ENCODE measurements around the gene APCDD1.

DNA sequence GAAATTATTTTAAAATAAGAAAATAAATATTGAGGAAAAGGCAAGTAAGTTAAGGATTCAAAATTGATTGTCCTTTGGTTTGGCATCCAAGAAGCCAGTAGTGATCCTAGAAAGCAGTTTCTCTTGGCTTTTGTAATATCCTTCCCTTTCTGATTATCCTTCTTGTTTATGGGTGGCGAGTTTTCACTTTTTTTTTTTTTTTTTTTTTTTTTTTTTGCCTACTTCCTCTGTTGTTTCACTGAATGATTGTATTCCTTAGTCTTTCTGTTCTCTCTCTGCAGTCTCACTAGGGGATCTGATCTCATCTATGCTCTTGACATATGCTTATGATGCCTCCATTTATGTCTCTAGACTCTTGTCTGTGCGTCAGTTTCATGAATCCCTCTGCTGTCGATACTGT lies 75.6 kb downstream of the APCDD1 start:
- TF ChIP-seq EZH2 (IDR thresholded peaks at IDR 0.05) = no peak
- TF ChIP-seq, protein P1, sequence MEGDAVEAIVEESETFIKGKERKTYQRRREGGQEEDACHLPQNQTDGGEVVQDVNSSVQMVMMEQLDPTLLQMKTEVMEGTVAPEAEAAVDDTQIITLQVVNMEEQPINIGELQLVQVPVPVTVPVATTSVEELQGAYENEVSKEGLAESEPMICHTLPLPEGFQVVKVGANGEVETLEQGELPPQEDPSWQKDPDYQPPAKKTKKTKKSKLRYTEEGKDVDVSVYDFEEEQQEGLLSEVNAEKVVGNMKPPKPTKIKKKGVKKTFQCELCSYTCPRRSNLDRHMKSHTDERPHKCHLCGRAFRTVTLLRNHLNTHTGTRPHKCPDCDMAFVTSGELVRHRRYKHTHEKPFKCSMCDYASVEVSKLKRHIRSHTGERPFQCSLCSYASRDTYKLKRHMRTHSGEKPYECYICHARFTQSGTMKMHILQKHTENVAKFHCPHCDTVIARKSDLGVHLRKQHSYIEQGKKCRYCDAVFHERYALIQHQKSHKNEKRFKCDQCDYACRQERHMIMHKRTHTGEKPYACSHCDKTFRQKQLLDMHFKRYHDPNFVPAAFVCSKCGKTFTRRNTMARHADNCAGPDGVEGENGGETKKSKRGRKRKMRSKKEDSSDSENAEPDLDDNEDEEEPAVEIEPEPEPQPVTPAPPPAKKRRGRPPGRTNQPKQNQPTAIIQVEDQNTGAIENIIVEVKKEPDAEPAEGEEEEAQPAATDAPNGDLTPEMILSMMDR (IDR thresholded peaks at IDR 0.05 in 2 of 3, conservative IDR thresholded peaks at IDR 0.05 in 1 of 3; ENCODE audit: borderline replicate concordance in 1 of 3, insufficient read depth in 1 of 3, low read depth in 2 of 3, low read length in 2 of 3) = no peak
- TF ChIP-seq EZH2phosphoT487 (IDR thresholded peaks at IDR 0.05; ENCODE audit: borderline replicate concordance) = no peak
- TF ChIP-seq POLR2A (IDR thresholded peaks at IDR 0.05; ENCODE audit: borderline replicate concordance, extremely low read depth, insufficient read depth, insufficient read length) = no peak
- TF ChIP-seq TCF7L2 (IDR thresholded peaks at IDR 0.05; ENCODE audit: borderline replicate concordance, extremely low read depth, insufficient read depth, insufficient read length) = no peak
- TF ChIP-seq SIN3A (IDR thresholded peaks at IDR 0.05; ENCODE audit: low read depth) = no peak
- TF ChIP-seq, protein P2, sequence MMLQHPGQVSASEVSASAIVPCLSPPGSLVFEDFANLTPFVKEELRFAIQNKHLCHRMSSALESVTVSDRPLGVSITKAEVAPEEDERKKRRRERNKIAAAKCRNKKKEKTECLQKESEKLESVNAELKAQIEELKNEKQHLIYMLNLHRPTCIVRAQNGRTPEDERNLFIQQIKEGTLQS (IDR thresholded peaks at IDR 0.05) = no peak
- TF ChIP-seq CEBPB (IDR thresholded peaks at IDR 0.05; ENCODE audit: low read depth) = no peak
- TF ChIP-seq, protein P3, sequence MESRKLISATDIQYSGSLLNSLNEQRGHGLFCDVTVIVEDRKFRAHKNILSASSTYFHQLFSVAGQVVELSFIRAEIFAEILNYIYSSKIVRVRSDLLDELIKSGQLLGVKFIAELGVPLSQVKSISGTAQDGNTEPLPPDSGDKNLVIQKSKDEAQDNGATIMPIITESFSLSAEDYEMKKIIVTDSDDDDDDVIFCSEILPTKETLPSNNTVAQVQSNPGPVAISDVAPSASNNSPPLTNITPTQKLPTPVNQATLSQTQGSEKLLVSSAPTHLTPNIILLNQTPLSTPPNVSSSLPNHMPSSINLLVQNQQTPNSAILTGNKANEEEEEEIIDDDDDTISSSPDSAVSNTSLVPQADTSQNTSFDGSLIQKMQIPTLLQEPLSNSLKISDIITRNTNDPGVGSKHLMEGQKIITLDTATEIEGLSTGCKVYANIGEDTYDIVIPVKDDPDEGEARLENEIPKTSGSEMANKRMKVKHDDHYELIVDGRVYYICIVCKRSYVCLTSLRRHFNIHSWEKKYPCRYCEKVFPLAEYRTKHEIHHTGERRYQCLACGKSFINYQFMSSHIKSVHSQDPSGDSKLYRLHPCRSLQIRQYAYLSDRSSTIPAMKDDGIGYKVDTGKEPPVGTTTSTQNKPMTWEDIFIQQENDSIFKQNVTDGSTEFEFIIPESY (IDR thresholded peaks at IDR 0.05; ENCODE audit: extremely low read depth, insufficient replicate concordance, low read length) = no peak
- TF ChIP-seq, protein P4, sequence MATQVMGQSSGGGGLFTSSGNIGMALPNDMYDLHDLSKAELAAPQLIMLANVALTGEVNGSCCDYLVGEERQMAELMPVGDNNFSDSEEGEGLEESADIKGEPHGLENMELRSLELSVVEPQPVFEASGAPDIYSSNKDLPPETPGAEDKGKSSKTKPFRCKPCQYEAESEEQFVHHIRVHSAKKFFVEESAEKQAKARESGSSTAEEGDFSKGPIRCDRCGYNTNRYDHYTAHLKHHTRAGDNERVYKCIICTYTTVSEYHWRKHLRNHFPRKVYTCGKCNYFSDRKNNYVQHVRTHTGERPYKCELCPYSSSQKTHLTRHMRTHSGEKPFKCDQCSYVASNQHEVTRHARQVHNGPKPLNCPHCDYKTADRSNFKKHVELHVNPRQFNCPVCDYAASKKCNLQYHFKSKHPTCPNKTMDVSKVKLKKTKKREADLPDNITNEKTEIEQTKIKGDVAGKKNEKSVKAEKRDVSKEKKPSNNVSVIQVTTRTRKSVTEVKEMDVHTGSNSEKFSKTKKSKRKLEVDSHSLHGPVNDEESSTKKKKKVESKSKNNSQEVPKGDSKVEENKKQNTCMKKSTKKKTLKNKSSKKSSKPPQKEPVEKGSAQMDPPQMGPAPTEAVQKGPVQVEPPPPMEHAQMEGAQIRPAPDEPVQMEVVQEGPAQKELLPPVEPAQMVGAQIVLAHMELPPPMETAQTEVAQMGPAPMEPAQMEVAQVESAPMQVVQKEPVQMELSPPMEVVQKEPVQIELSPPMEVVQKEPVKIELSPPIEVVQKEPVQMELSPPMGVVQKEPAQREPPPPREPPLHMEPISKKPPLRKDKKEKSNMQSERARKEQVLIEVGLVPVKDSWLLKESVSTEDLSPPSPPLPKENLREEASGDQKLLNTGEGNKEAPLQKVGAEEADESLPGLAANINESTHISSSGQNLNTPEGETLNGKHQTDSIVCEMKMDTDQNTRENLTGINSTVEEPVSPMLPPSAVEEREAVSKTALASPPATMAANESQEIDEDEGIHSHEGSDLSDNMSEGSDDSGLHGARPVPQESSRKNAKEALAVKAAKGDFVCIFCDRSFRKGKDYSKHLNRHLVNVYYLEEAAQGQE (IDR thresholded peaks at IDR 0.05; ENCODE audit: low read depth) = no peak
- no peak for TF ChIP-seq POLR2AphosphoS5 (IDR thresholded peaks at IDR 0.05; ENCODE audit: low read depth, low read length)
- no peak for TF ChIP-seq ZFX (IDR thresholded peaks at IDR 0.05)
